ENCODE data around the gene OR8A1. TPM values are rescaled to one million over a fixed set of nuclear protein-coding genes. Genes with fewer than 3 reads are reported as not detected.
A peak's percentile ranks its signal among the peaks of the same experiment; 100 is the strongest.

OR8A1 gene
- total RNA-seq, 1 experiment from 2014 or later = not detected

DNA sequence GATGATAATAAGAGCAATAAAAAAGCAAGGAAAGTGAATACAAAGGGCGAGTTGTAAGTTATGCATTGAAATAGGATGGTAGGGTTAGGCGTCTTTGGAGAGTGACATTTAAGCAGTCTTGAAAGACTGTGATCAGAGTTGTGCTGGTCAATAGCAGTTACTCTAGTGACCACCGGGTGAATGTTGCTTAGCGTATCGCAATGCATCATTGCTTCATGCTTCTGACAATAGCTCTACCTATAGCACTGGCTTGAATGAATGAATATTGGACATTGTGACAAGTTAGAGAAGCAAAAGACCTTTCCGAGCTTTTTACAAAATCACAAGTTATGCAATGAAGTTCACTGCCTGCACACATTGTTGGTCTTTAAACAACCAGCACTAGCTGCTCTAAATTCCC is 18.6 kb upstream of the OR8A1 start:
- Histone ChIP-seq H3K4ac (ENCODE audit: low read depth, low read length) (no peak overlapping the region), H3K4me2 (ENCODE audit: insufficient read depth, insufficient read length, low read length) (no peak overlapping the region), H4K5ac (ENCODE audit: insufficient read length, low read depth, low read length) (no peak overlapping the region), H3K27me3 (ENCODE audit: insufficient read depth, low read length) (no peaks in the 10 kb centered on the region), H2BK15ac (ENCODE audit: low read depth, low read length) (no peak overlapping the region), H2AFZ (ENCODE audit: low read length) (no peak overlapping the region), H3K56ac (ENCODE audit: insufficient read length, low read depth, low read length) (no peak overlapping the region), H3K9me3 (ENCODE audit: control insufficient read depth, low read depth, low read length) (no peaks in the 10 kb centered on the region), H2BK12ac (ENCODE audit: insufficient read length, low read depth, low read length) (no peak overlapping the region), H2BK20ac (ENCODE audit: low read depth, low read length, poor library complexity, severe bottlenecking) (no peak overlapping the region), H3K23me2 (ENCODE audit: insufficient read length, low read depth, low read length, poor library complexity, severe bottlenecking) (no peaks in the 10 kb centered on the region), H4K8ac (replicated peaks; ENCODE audit: insufficient read length, low read depth, low read length) (no peak overlapping the region), H3K4me1 (ENCODE audit: insufficient read depth, low read length) (no peaks in the 10 kb centered on the region), H3K18ac (ENCODE audit: insufficient read length, low read depth, low read length) (no peak overlapping the region), H2AK5ac (ENCODE audit: insufficient read length, low read length) (no peak overlapping the region), H4K91ac (ENCODE audit: insufficient read length, low read depth, low read length) (no peak overlapping the region), H2BK120ac (ENCODE audit: low read depth, low read length, poor library complexity, severe bottlenecking) (no peak overlapping the region), H4K20me1 (ENCODE audit: control insufficient read depth, insufficient read depth, insufficient read length) (no peaks in the 10 kb centered on the region), H3K79me2 (ENCODE audit: insufficient read depth, low read length) (no peaks in the 10 kb centered on the region), H3K79me1 (ENCODE audit: insufficient read depth, low read depth, low read length, poor library complexity, severe bottlenecking) (no peaks in the 10 kb centered on the region), H3K27ac (ENCODE audit: insufficient read length, low read depth, low read length) (no peak overlapping the region), H2BK5ac (ENCODE audit: insufficient read length, low read length) (no peak overlapping the region), H3K14ac (ENCODE audit: insufficient read depth, low read length) (no peak overlapping the region), H3K23ac (ENCODE audit: insufficient read length, low read depth, low read length) (no peak overlapping the region), H3T11ph (ENCODE audit: low read length) (no peak overlapping the region), H3K9ac (ENCODE audit: extremely low read depth, insufficient read length, low read length) (no peak overlapping the region)
- Mint-ChIP-seq H3K36me3 (ENCODE audit: insufficient read depth in 1 of 3, low read depth in 3 of 3) (no peaks in the 10 kb centered on the region), H3K27me3 (ENCODE audit: low read depth) (peaks cover 7% of the 10 kb centered on the region), H3K4me1 (no peaks in the 10 kb centered on the region), H3K27ac (no peak overlapping the region), H3K9me3 (peaks cover 0 to 4% of the 10 kb centered on the region in 2 experiments; a peak in 3 of 5 replicates), H3K4me3 (no peak overlapping the region)
- peak; percentile 46; the same call in 2 of the 3 replicates for TF ChIP-seq CTCF (conservative IDR thresholded peaks at IDR 0.05)
- no CpG with 5 or more reads among the region's 6 CpGs for WGBS (ENCODE audit: extremely low coverage, insufficient read length, low lambda C conversion rate)
- DNase-seq = no peak

Data from H9 (cell line).